HUDEP-2 (cell line): Measurements from ENCODE around the gene NR1H2.
"Not testable (repeated sequence)": the region's sequence is repeated elsewhere in the genome, so short reads cannot be mapped to it uniquely, and the experiment has no call there.

Source experiments
- DNase-seq, 76 experiments: peaks; one replicate each; lab custom pipeline; 2025; ENCODE audit not compliant: unreplicated experiment in 76 of 76; lab: John Stamatoyannopoulos, UW

Gene NR1H2

DNA sequence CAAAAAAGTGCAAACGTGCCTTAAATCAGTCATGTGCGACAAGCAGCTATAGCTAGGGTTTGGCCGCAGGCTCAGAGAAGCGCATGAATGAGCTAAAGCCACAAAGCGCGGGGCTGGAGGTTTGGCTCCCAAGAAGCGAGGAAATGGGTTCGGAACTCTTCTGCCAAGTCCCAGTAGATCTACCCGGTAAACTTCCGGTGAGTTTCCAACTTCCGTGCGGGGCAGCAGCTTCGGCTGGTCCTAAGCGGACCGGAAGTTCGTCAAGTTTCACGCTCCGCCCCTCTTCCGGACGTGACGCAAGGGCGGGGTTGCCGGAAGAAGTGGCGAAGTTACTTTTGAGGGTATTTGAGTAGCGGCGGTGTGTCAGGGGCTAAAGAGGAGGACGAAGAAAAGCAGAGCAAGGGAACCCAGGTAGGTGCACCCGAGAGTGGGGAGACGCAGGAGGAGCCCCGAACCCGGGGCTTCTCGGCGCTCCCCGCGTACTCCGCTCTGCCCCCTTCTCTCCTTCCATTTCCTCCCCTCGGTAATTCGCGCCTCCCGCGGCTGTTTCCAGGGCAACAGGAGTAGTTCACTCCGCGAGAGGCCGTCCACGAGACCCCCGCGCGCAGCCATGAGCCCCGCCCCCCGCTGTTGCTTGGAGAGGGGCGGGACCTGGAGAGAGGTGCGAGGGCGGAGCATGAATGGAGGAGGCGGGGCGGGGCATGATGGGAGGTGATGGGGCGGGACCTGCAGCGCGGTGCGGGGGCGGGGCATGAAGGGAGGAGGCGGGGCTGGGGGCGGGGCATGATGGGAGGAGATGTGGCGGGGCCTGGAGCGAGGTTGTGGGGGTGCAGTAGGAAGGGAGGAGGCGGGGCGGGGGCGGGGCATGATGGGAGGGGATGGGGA is at the start of gene NR1H2:
Gene NR1H2, plus strand, starts transcription at position 292 of the 885 bp plus-strand sequence. CDS start 1,149 bp downstream, outside the sequence.
- DNase-seq: peak in 75 of 76 experiments; percentile 72 to 100 (median 97)

GRCh38 chr19:50327013-50327412 is 49.2 kb upstream of the NR1H2 start:
- DNase-seq: no peak

GRCh38 chr19:50327461-50328223 is 48.6 kb upstream of the NR1H2 start:
- DNase-seq: peak in 1 of 76 experiments; percentile 8

GRCh38 chr19:50328224-50328872 is 47.9 kb upstream of the NR1H2 start:
- DNase-seq: peak in 5 of 76 experiments; percentile 24 to 61 (median 36)

DNA sequence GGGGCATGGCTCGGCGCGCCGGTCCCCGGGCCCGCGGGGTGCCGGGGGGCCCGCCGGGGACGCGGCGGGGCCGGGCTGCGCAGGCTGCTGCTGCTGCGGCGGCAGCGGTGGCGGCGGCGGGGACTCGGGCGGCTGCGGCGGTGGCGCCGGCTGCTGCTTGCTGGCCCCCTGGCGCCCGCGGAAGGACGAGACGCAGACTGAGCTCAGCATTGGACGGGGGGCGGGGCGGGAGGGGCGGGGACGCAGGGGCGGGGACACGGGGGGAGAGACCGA is 47.4 kb upstream of the NR1H2 start:
- DNase-seq: no peak

DNA sequence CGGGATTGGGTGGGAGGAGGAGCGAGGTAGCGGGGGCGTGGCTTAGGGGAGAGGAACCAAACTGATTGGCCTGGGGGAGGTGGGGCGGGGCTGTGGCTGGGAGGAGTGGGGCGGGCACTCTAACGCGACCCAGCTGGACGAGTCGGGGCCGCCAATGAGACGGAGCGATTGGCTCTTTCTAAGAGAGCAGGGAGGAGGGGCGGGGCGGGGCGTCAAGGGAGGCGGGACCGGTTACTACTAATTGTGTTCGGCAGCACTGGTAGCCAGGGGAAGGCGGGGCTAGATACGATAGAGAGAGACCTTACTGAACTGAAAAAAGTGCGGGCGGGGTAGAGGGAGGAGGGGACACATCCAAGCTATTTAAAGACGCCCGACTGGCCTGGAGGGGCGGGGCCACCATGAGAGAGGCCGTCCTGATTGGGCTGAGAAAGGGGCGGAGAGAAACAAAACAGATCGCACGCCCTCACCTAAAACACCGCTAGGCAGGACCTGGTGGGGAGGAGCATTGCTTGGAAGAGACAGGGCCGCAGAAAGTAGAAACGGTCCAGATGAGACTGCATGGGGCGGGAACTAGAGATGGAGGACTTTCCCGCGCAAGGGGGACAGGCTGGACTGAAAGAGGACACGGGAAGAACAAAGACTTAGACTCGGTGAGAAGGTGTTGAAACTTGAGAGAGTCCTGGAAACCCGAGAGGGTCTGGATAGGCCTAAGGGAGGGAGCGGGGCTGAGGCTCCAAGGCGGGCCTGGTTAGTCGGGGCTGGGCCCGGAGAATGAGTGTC is 46.9 kb upstream of the NR1H2 start, which contains the start of gene KCNC3:
Gene KCNC3, minus strand, starts transcription at position 232 of the 780 bp plus-strand sequence. CDS start 295 bp downstream, outside the sequence.
- DNase-seq: peak in 64 of 76 experiments; percentile 17 to 99 (median 89)

GRCh38 chr19:50329926-50330294 is 46.3 kb upstream of the NR1H2 start:
- not testable (repeated sequence) for DNase-seq

- peak in 53 of 76 experiments; percentile 13 to 76 (median 46) for DNase-seq
Observed at GRCh38 chr19:50330365-50331078, 45.7 kb upstream of the NR1H2 start.

- no peak for DNase-seq
Observed at GRCh38 chr19:50331221-50331993, 44.9 kb upstream of the NR1H2 start.

- DNase-seq: no peak
Observed at GRCh38 chr19:50331994-50332243, 44.3 kb upstream of the NR1H2 start.

DNA sequence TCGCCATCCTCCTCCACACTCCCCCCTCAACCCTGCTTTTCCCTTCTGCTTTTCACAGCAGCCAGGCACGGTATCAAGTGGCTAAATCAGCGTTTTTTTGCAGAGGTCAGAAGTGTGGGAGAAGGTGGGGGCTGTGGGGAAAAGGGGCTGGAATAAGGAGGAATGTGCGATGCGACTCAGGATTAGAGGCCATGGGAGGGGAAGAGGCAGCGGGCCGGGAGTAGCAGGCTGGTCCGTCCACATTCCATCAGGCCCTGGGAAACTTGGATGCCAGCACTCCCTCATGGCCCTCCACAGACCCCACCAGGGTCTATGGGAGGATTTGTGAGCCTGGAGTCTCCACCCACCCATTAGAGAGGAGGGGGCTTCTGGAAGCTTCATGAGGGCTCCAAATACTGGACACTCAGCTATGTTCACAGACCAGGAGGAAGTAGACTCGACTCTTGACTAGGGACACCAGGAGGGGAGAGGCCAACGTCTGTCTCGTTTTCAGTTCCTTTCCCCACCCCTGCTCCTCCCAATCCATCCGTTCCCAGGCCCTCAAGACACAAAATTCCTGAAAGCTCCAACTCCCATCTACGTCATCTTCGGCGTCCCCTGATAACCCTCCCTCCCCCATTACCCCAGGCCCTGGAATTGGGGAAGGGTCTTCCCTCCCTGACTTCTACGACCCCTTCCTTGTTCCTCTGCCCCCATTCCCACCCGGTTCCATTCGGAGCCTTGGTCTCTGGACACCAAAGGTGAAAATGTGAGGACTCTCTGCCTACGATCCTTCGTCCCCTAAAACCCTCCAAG is 43.8 kb upstream of the NR1H2 start:
- no peak for DNase-seq

DNA sequence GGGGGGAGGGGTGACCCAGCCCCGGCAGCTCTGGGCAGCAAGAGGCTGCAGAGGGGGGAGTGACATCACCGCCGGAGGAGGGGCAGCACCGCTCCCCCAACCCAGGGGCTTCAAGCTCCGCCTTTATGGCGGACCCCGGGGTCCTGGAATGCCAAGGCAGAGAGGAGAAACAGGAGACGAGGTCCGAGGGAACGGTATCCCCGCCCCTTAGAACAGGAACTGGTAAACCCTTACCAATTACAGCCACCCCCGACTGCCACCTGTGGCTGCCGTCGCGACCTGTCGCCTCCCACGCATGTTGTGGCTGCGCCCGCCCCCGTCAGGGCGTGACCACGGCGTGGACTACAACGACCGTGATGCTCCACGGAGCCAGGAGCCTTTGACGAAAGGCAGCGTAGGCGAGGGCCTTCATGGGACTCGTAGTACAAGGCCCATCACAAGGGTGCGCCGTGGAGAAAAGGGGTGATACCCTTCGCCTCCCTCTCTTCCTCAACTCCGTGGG is 43.0 kb upstream of the NR1H2 start:
- DNase-seq: peak in 75 of 76 experiments; percentile 48 to 99 (median 91)

- DNase-seq: peak in 66 of 76 experiments; percentile 50 to 99 (median 85)
Observed at GRCh38 chr19:50333737-50334617, 42.3 kb upstream of the NR1H2 start.

- no peak for DNase-seq
Observed at GRCh38 chr19:50334741-50335421, 41.4 kb upstream of the NR1H2 start.

GRCh38 chr19:50337031-50337430 is 39.2 kb upstream of the NR1H2 start:
- DNase-seq: not testable (repeated sequence)

- DNase-seq: no peak
Observed at GRCh38 chr19:50340331-50340730, 35.9 kb upstream of the NR1H2 start.

- DNase-seq: no peak
Observed at GRCh38 chr19:50341091-50341564, 35.1 kb upstream of the NR1H2 start.
